Smooth muscle cell of the coronary artery (primary cell): Measurements from ENCODE around the gene DDIT4. TPM values are rescaled to one million over a fixed set of nuclear protein-coding genes. Genes with fewer than 3 reads are reported as not detected.

Source experiments
- total RNA-seq: library from RNA; depleted of rRNA; stranded (reverse); fragments of >200 nt; gene quantifications from 2 replicates; pipeline ENCODE4 v1.2.3, GENCODE V29; 2014; ENCODE audit warnings: low replicate concordance

The DDIT4 gene
- total RNA-seq: 394 and 406 TPM in 2 replicates

DNA sequence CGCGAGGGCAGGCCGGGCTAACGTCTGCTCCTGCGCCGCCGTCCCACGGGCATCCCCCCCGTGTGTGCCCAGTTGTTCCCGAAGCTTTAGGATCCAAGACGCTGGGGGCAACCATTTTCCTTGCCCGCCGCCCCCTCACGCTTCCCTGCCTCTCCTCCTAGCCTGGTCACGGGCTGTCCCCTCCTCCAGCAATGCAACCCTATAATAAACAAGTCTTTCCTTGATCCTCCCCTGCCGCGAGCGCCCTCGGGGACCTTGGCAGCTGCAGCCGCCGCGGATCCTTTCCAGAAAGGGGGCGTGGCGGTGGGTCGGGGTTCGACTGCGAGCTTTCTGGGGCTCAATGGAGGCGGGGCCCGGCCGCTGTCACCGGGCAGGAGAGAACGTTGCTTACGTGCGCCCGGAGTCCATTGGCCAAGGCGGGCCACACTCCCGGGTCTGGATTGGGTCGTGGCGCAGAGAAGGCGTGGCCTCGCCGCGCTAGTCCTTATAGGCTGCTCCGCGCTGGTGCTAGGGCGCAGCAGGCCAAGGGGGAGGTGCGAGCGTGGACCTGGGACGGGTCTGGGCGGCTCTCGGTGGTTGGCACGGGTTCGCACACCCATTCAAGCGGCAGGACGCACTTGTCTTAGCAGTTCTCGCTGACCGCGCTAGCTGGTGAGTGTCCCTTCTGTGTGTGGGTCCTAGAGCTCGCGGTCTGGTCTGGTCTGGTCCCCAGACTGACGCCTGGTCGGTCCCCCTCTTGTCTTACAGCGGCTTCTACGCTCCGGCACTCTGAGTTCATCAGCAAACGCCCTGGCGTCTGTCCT lies at the start of gene DDIT4:
DDIT4 (plus strand) TSS at position 515 of the 803 bp plus-strand sequence. CDS start 293 bp downstream, outside the sequence.

Other genes starting within 250 kb of the DDIT4 start
- gene SPOCK2, start 185.4 kb upstream of the DDIT4 start, total RNA-seq: under 0.01 and 0.12 TPM in 2 replicates
- gene ANAPC16, start 57.9 kb upstream of the DDIT4 start, total RNA-seq: 35.8 and 39.1 TPM in 2 replicates
- 16.8 and 17.7 TPM in 2 replicates for gene ASCC1, start 57.6 kb upstream of the DDIT4 start, total RNA-seq
- 14.7 and 19.8 TPM in 2 replicates for gene DNAJB12, start 81.0 kb downstream of the DDIT4 start, total RNA-seq